H9 (cell line): ENCODE results near the gene SCYGR6. TPM values are rescaled to one million over a fixed set of nuclear protein-coding genes. Genes with fewer than 3 reads are reported as not detected.

Source experiments
- DNase-seq: peaks from one replicate; pipeline ENCODE4 v3.0.0-alpha.2; 2017
- H2AFZ ChIP-seq: one replicate; pipeline ENCODE4 v1.6.1; 2013; ENCODE audit warnings: mild to moderate bottlenecking, low read length, control low read depth, moderate library complexity
- H2AK5ac ChIP-seq: 2 replicates; pipeline ENCODE4 v1.6.1; 2013; ENCODE audit warnings: low read length, control low read depth, mixed read lengths; ENCODE audit not compliant: insufficient read length
- H2BK120ac ChIP-seq: one replicate; pipeline ENCODE4 v1.6.1; 2013; ENCODE audit warnings: low read depth, mild to moderate bottlenecking, low read length, control low read depth, inconsistent platforms; ENCODE audit not compliant: poor library complexity, severe bottlenecking
- H2BK12ac ChIP-seq: 2 replicates; pipeline ENCODE4 v1.6.1; 2013; ENCODE audit warnings: low read length, control low read depth, mixed read lengths, low read depth; ENCODE audit not compliant: insufficient read length
- H2BK15ac ChIP-seq: 2 replicates; pipeline ENCODE4 v1.6.1; 2013; ENCODE audit warnings: low read depth, low read length, control low read depth
- H2BK20ac ChIP-seq: one replicate; pipeline ENCODE4 v1.6.1; 2013; ENCODE audit warnings: low read depth, mild to moderate bottlenecking, low read length, control low read depth, inconsistent platforms; ENCODE audit not compliant: poor library complexity, severe bottlenecking
- H2BK5ac ChIP-seq: 2 replicates; pipeline ENCODE4 v1.6.1; 2013; ENCODE audit warnings: low read length, control low read depth, mixed read lengths; ENCODE audit not compliant: insufficient read length
- H3K14ac ChIP-seq: 2 replicates; pipeline ENCODE4 v1.6.1; 2013; ENCODE audit warnings: low read length, control low read depth; ENCODE audit not compliant: insufficient read depth
- H3K18ac ChIP-seq: 2 replicates; pipeline ENCODE4 v1.6.1; 2013; ENCODE audit warnings: low read depth, mild to moderate bottlenecking, mixed read lengths, low read length, control low read depth; ENCODE audit not compliant: insufficient read length
- H3K23ac ChIP-seq: 2 replicates; pipeline ENCODE4 v1.6.1; 2013; ENCODE audit warnings: low read length, control low read depth, mixed read lengths, low read depth; ENCODE audit not compliant: insufficient read length
- H3K23me2 ChIP-seq: 2 replicates; pipeline ENCODE4 v1.6.1; 2013; ENCODE audit warnings: low read depth, mild to moderate bottlenecking, mixed read lengths, low read length, control low read depth; ENCODE audit not compliant: insufficient read length, poor library complexity, severe bottlenecking
- H3K27ac ChIP-seq: 2 replicates; pipeline ENCODE4 v1.5.1; 2013; ENCODE audit warnings: low read length, control low read depth, mixed read lengths, low read depth; ENCODE audit not compliant: insufficient read length
- H3K27me3 ChIP-seq: 2 replicates; pipeline ENCODE4 v1.6.1; 2013; ENCODE audit warnings: low read length, control low read depth, inconsistent platforms; ENCODE audit not compliant: insufficient read depth
- H3K4ac ChIP-seq: 2 replicates; pipeline ENCODE4 v1.6.1; 2013; ENCODE audit warnings: low read depth, mild to moderate bottlenecking, control low read depth, inconsistent platforms, low read length, moderate library complexity
- H3K4me1 ChIP-seq: 2 replicates; pipeline ENCODE4 v1.6.1; 2013; ENCODE audit warnings: low read length, control low read depth, inconsistent platforms; ENCODE audit not compliant: insufficient read depth
- H3K4me2 ChIP-seq: 2 replicates; pipeline ENCODE4 v1.6.1; 2013; ENCODE audit warnings: low read length, control low read depth, mixed read lengths; ENCODE audit not compliant: insufficient read length, insufficient read depth
- H3K56ac ChIP-seq: 2 replicates; pipeline ENCODE4 v1.6.1; 2013; ENCODE audit warnings: low read depth, mild to moderate bottlenecking, mixed read lengths, low read length, control low read depth; ENCODE audit not compliant: insufficient read length
- H3K79me1 ChIP-seq: 2 replicates; pipeline ENCODE4 v1.6.1; 2013; ENCODE audit warnings: low read depth, mild to moderate bottlenecking, moderate library complexity, low read length, control low read depth, inconsistent platforms; ENCODE audit not compliant: insufficient read depth, poor library complexity, severe bottlenecking
- H3K79me2 ChIP-seq: 2 replicates; pipeline ENCODE4 v1.6.1; 2013; ENCODE audit warnings: low read length, control low read depth, inconsistent platforms; ENCODE audit not compliant: insufficient read depth
- H3K9ac ChIP-seq: 2 replicates; pipeline ENCODE4 v1.6.1; 2013; ENCODE audit warnings: low read length, control low read depth, mixed read lengths; ENCODE audit not compliant: insufficient read length; ENCODE audit errors: extremely low read depth
- H3K9me3 ChIP-seq: one replicate; pipeline ENCODE4 v1.6.1; 2013; ENCODE audit warnings: low read depth, low read length, inconsistent platforms; ENCODE audit not compliant: control insufficient read depth
- H3T11ph ChIP-seq: one replicate; pipeline ENCODE4 v1.6.1; 2013; ENCODE audit warnings: mild to moderate bottlenecking, low read length, control low read depth, inconsistent platforms
- H4K20me1 ChIP-seq: one replicate; pipeline ENCODE4 v1.6.1; 2013; ENCODE audit not compliant: control insufficient read depth, insufficient read length, insufficient read depth
- H4K5ac ChIP-seq: 2 replicates; pipeline ENCODE4 v1.6.1; 2013; ENCODE audit warnings: low read depth, mild to moderate bottlenecking, mixed read lengths, low read length, control low read depth; ENCODE audit not compliant: insufficient read length
- H4K8ac ChIP-seq: replicated peaks from 2 replicates; pipeline ENCODE4 v1.6.1; 2013; ENCODE audit warnings: low read length, control low read depth, mixed read lengths, low read depth; ENCODE audit not compliant: insufficient read length
- H4K91ac ChIP-seq: 2 replicates; pipeline ENCODE4 v1.6.1; 2013; ENCODE audit warnings: low read depth, mild to moderate bottlenecking, moderate library complexity, mixed read lengths, low read length, control low read depth; ENCODE audit not compliant: insufficient read length
- H3K27ac Mint-ChIP-seq, 3 experiments: 2 replicates in 2 of 3; 3 replicates in 1 of 3; pipeline ENCODE4 v1.8.0; 2020 to 2021; ENCODE audit warnings: mixed read lengths in 3 of 3, mild to moderate bottlenecking in 1 of 3, moderate library complexity in 1 of 3
- H3K27me3 Mint-ChIP-seq: 2 replicates; pipeline ENCODE4 v1.8.0; 2021; ENCODE audit warnings: low read depth, mild to moderate bottlenecking, moderate library complexity, mixed read lengths
- H3K36me3 Mint-ChIP-seq, 3 experiments: 2 replicates in 2 of 3; 3 replicates in 1 of 3; pipeline ENCODE4 v1.8.0; 2020 to 2021; ENCODE audit warnings: low read depth in 3 of 3, mixed read lengths in 3 of 3; ENCODE audit not compliant: insufficient read depth in 1 of 3
- H3K4me1 Mint-ChIP-seq, 2 experiments: 2 replicates each; pipeline ENCODE4 v1.8.0; 2020; ENCODE audit warnings: mixed read lengths in 2 of 2
- H3K4me3 Mint-ChIP-seq, 2 experiments: 2 replicates in 1 of 2; 3 replicates in 1 of 2; pipeline ENCODE4 v1.8.0; 2020 to 2021; ENCODE audit warnings: mild to moderate bottlenecking in 2 of 2, mixed read lengths in 2 of 2, moderate library complexity in 1 of 2
- H3K9me3 Mint-ChIP-seq, 2 experiments: 2 replicates in 1 of 2; 3 replicates in 1 of 2; pipeline ENCODE4 v1.8.0; 2020; ENCODE audit warnings: mild to moderate bottlenecking in 2 of 2, mixed read lengths in 2 of 2, moderate library complexity in 1 of 2
- WGBS: extraction: QIAGEN DNeasy Blood & Tissue Kit; methylation state at CpG from one replicate; pipeline ENCODE4 v1.1.7; 2013; ENCODE audit warnings: missing lambda C conversion rate, low lambda C conversion rate, mixed read lengths; ENCODE audit not compliant: insufficient read length; ENCODE audit errors: extremely low coverage; 5-methylcytosine and 5-hydroxymethylcytosine counted together
- total RNA-seq: library from RNA; stranded (reverse); gene quantifications from 2 replicates; pipeline ENCODE4 v1.2.1, GENCODE V29; 2021
- TF ChIP-seq, protein P1 (sequence below): fragments of 200-600 bp; sonication (generic); conservative IDR thresholded peaks from 3 replicates; pipeline ENCODE4 v1.8.0; 2021; ENCODE audit warnings: antibody characterized with exemption, mild to moderate bottlenecking

The SCYGR6 gene
- total RNA-seq, 1 experiment from 2014 or later: not detected

DNA sequence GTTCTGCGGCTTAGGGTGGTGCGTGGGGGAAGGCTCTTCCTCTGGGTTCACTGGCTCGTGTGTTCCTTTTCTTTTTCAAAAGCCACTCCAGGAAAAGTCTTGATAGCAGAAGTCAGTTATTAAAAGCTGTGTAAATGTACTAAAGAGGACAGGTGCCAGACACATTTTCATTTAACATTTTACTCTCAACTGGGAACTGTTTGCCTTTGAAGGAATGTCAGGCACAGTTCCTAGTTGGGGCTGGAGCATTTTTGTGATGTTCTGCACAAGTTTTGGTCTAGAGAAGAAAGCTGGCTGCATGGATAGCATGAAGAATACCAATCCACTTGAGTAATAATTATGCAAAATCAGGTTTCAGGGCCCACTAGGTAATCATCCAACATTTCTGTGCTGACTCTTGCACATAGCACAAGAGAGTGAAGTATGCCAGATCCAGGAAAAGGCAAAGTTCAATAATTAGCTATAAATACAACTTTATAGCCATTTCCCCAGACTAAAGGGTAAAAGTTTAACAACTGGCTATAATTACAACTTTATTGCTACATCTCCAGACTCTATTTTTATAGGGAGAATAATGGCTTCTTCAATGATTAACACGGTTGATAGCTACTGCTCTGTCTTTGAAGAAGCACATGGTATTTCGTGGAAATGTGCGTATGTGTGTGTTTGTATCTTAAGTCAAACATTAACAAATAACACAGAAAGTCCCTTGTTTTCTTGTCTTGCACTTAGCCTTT lies 37.4 kb upstream of the SCYGR6 start:
- Mint-ChIP-seq H3K4me1 (peaks cover 20 to 21% of the 10 kb centered on the region in 2 experiments), H3K27me3 (no peaks in the 10 kb centered on the region; the same call in 1 of the 2 replicates), H3K36me3 (no peaks in the 10 kb centered on the region), H3K27ac (no peak overlapping the region), H3K4me3 (no peak overlapping the region), H3K9me3 (no peaks in the 10 kb centered on the region; a peak in 1 of 5 replicates)
- H3K4me1 ChIP-seq: peaks cover 7% of the 10 kb centered on the region; the same call in 1 of the 2 replicates
- no peak overlapping the region for H2AFZ ChIP-seq
- no peaks in the 10 kb centered on the region for H3K27me3 ChIP-seq
- H4K91ac ChIP-seq: no peak overlapping the region
- H2BK5ac ChIP-seq: no peak overlapping the region
- H3K27ac ChIP-seq: no peak overlapping the region
- no peak overlapping the region for H2BK15ac ChIP-seq
- TF ChIP-seq, protein P1, sequence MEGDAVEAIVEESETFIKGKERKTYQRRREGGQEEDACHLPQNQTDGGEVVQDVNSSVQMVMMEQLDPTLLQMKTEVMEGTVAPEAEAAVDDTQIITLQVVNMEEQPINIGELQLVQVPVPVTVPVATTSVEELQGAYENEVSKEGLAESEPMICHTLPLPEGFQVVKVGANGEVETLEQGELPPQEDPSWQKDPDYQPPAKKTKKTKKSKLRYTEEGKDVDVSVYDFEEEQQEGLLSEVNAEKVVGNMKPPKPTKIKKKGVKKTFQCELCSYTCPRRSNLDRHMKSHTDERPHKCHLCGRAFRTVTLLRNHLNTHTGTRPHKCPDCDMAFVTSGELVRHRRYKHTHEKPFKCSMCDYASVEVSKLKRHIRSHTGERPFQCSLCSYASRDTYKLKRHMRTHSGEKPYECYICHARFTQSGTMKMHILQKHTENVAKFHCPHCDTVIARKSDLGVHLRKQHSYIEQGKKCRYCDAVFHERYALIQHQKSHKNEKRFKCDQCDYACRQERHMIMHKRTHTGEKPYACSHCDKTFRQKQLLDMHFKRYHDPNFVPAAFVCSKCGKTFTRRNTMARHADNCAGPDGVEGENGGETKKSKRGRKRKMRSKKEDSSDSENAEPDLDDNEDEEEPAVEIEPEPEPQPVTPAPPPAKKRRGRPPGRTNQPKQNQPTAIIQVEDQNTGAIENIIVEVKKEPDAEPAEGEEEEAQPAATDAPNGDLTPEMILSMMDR: no peak
- H3K9ac ChIP-seq: no peak overlapping the region
- no peak overlapping the region for H4K8ac ChIP-seq
- H3K79me2 ChIP-seq: no peaks in the 10 kb centered on the region
- no peak overlapping the region for H3K14ac ChIP-seq
- H3K79me1 ChIP-seq: no peaks in the 10 kb centered on the region
- WGBS: no CpG with 5 or more reads among the region's 6 CpGs
- no peak overlapping the region for H3K4me2 ChIP-seq
- no peaks in the 10 kb centered on the region for H3K23me2 ChIP-seq
- H3K9me3 ChIP-seq: no peaks in the 10 kb centered on the region
- no peak overlapping the region for H4K5ac ChIP-seq
- no peak overlapping the region for H2BK20ac ChIP-seq
- no peak for DNase-seq
- H3K23ac ChIP-seq: no peak overlapping the region
- H3T11ph ChIP-seq: no peak overlapping the region
- no peak overlapping the region for H2AK5ac ChIP-seq
- no peak overlapping the region for H3K56ac ChIP-seq
- no peak overlapping the region for H2BK12ac ChIP-seq
- H2BK120ac ChIP-seq: no peak overlapping the region
- no peak overlapping the region for H3K4ac ChIP-seq
- H3K18ac ChIP-seq: no peak overlapping the region
- H4K20me1 ChIP-seq: no peaks in the 10 kb centered on the region
